Measurements from ENCODE around the gene CDH4.

Gene CDH4

DNA sequence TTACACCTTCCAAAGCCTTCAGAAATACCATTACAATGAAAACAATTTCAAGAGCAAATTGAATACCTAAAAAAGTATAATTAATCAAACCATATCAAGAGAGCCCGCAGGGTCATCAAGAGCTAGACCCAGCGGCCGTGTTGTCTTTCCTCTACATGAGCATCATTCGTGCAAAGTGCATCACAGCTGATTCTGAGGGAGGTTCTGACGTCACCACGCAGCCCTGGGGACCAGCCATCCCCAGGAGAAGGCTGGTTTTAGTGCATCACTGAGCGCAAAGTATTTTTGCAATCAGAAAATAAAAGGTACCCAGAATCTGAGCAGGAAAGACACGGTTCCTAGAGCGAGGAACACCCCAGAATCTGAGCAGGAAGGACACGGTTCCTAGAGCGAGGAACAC, 371.4 kb downstream of the CDH4 start:
- no peak for TF ChIP-seq FOXM1 (IDR thresholded peaks at IDR 0.05; ENCODE audit: borderline replicate concordance, low read depth)
- TF ChIP-seq EGR1 (IDR thresholded peaks at IDR 0.05) = no peak
- TF ChIP-seq TCF12 (IDR thresholded peaks at IDR 0.05; ENCODE audit: low read depth) = no peak
- TF ChIP-seq, protein P1, sequence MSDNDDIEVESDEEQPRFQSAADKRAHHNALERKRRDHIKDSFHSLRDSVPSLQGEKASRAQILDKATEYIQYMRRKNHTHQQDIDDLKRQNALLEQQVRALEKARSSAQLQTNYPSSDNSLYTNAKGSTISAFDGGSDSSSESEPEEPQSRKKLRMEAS (IDR thresholded peaks at IDR 0.05) = no peak

DNA sequence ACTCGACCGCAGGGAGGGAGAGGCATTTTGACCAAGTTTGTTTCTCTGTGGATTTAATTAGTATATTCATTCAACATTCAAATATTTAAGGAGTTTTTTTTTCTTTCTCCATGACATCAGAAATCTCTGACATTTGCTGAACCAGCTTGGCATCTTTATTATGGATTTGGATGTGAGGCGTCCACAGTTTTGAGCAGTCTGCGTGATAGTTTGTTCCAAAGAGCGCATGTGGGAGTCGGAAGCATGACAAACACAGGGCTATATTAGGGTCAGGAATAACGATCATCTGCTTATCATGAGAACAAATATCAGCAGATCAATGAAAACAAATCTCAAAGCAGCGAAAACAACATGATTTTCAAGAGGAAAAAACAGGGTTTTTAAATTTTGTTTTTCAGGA, 373.2 kb downstream of the CDH4 start:
- TF ChIP-seq, protein P2, sequence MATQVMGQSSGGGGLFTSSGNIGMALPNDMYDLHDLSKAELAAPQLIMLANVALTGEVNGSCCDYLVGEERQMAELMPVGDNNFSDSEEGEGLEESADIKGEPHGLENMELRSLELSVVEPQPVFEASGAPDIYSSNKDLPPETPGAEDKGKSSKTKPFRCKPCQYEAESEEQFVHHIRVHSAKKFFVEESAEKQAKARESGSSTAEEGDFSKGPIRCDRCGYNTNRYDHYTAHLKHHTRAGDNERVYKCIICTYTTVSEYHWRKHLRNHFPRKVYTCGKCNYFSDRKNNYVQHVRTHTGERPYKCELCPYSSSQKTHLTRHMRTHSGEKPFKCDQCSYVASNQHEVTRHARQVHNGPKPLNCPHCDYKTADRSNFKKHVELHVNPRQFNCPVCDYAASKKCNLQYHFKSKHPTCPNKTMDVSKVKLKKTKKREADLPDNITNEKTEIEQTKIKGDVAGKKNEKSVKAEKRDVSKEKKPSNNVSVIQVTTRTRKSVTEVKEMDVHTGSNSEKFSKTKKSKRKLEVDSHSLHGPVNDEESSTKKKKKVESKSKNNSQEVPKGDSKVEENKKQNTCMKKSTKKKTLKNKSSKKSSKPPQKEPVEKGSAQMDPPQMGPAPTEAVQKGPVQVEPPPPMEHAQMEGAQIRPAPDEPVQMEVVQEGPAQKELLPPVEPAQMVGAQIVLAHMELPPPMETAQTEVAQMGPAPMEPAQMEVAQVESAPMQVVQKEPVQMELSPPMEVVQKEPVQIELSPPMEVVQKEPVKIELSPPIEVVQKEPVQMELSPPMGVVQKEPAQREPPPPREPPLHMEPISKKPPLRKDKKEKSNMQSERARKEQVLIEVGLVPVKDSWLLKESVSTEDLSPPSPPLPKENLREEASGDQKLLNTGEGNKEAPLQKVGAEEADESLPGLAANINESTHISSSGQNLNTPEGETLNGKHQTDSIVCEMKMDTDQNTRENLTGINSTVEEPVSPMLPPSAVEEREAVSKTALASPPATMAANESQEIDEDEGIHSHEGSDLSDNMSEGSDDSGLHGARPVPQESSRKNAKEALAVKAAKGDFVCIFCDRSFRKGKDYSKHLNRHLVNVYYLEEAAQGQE (IDR thresholded peaks at IDR 0.05; ENCODE audit: low read depth) = no peak
- TF ChIP-seq CREB1 (IDR thresholded peaks at IDR 0.05; ENCODE audit: low read depth) (no peak), YY1 (IDR thresholded peaks at IDR 0.05; ENCODE audit: low read depth) (no peak), EGR1 (IDR thresholded peaks at IDR 0.05) (no peak), TAF1 (IDR thresholded peaks at IDR 0.05; ENCODE audit: low read depth) (no peak)

DNA sequence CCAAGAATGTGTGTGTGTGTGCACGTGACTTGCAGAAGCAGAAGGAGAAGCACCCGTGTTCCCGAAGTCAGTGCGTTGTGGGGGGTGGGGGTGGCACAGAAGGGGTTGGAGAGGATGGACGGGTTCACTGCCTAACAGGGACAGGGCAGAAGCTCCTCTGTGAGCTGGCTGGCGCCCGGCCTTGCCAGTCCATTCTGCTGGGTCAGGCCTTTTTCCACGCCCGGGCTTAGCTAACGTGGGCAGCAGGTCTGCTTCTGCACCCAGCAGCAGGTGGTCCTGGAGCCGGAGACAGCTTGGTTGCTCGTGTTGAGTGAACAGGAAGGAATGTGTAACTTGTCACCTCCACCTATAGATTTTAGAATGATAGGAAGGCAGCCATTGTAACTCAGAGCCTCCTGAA, 374.4 kb downstream of the CDH4 start:
- TF ChIP-seq, protein P2 (IDR thresholded peaks at IDR 0.05; ENCODE audit: low read depth) = no peak
- TF ChIP-seq TCF12 (IDR thresholded peaks at IDR 0.05; ENCODE audit: low read depth) = no peak
- TF ChIP-seq CEBPB (IDR thresholded peaks at IDR 0.05) = no peak
- no peak for TF ChIP-seq EGR1 (IDR thresholded peaks at IDR 0.05)

DNA sequence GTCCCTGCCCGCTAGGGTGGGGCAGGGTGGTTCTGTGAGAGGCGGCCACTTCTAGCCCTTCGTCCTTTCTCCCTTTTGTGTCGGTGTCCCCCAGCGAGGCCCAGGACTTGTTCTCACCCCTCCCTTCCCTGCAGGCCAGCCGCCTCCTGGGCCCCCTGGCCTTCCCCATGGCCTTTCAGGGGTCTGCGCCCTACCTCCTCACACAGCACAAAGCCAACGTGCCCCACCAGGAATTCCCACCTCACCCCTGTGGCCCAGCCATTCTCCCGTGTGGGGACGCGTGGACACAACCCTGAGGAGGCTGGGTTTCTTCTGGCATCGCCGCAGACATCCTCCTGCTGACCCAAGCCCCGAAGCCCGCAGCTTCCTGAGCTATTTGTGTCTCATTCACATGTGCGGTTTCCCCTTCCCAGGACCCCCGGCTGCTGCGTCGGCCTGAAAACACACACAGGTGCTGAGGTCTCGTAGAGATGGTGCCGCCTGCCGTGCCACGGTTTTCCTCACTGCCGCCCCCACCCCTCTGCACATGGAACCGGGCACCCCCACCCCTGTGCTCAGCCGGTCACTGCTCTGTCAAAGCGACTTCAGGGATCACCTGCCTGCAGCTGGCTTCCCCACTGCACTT, 375.8 kb downstream of the CDH4 start:
- TF ChIP-seq EGR1 (IDR thresholded peaks at IDR 0.05) (no peak), ZBTB7A (IDR thresholded peaks at IDR 0.05; ENCODE audit: low read depth) (no peak), NFIC (IDR thresholded peaks at IDR 0.05) (no peak), EP300 (IDR thresholded peaks at IDR 0.05; ENCODE audit: borderline replicate concordance) (no peak), TAF1 (IDR thresholded peaks at IDR 0.05; ENCODE audit: low read depth) (no peak), YY1 (IDR thresholded peaks at IDR 0.05; ENCODE audit: low read depth) (no peak), TCF12 (IDR thresholded peaks at IDR 0.05; ENCODE audit: low read depth) (no peak), FOXM1 (IDR thresholded peaks at IDR 0.05; ENCODE audit: borderline replicate concordance, low read depth) (no peak), CREB1 (IDR thresholded peaks at IDR 0.05; ENCODE audit: low read depth) (no peak), CEBPB (IDR thresholded peaks at IDR 0.05) (no peak), RAD21 (IDR thresholded peaks at IDR 0.05; ENCODE audit: low read depth) (no peak), TEAD4 (IDR thresholded peaks at IDR 0.05) (no peak)
- TF ChIP-seq, protein P2 (IDR thresholded peaks at IDR 0.05; ENCODE audit: low read depth) = no peak
- TF ChIP-seq, protein P1 (IDR thresholded peaks at IDR 0.05) = no peak
- TF ChIP-seq, protein P3, sequence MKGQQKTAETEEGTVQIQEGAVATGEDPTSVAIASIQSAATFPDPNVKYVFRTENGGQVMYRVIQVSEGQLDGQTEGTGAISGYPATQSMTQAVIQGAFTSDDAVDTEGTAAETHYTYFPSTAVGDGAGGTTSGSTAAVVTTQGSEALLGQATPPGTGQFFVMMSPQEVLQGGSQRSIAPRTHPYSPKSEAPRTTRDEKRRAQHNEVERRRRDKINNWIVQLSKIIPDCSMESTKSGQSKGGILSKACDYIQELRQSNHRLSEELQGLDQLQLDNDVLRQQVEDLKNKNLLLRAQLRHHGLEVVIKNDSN (IDR thresholded peaks at IDR 0.05) = no peak

DNA sequence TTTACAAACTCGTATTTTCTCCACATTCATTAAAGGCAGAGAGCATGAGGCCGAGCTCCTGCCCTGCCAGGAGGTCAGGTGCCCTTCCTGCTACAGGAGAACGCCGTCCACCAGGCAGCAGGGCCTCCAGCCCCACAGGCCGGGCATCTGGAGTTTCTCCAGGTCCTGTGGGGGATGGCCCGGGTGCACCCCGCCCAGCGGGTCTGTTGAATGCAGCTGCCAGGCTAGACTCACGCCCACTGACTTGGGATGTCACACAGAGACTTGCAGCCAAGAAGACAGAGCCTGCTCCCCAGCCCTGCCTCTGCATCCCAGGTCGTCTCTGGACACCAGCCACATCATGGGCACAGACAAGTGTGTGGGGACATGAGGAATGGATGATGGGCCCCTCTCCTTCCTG, 376.4 kb downstream of the CDH4 start:
- TF ChIP-seq ZBTB7A (IDR thresholded peaks at IDR 0.05; ENCODE audit: low read depth) (no peak), EP300 (IDR thresholded peaks at IDR 0.05; ENCODE audit: borderline replicate concordance) (no peak), CREB1 (IDR thresholded peaks at IDR 0.05; ENCODE audit: low read depth) (no peak), NFIC (IDR thresholded peaks at IDR 0.05) (no peak), TCF12 (IDR thresholded peaks at IDR 0.05; ENCODE audit: low read depth) (no peak), FOXM1 (IDR thresholded peaks at IDR 0.05; ENCODE audit: borderline replicate concordance, low read depth) (no peak), CEBPB (IDR thresholded peaks at IDR 0.05) (no peak), RAD21 (IDR thresholded peaks at IDR 0.05; ENCODE audit: low read depth) (no peak), TAF1 (IDR thresholded peaks at IDR 0.05; ENCODE audit: low read depth) (no peak), EGR1 (IDR thresholded peaks at IDR 0.05) (no peak), YY1 (IDR thresholded peaks at IDR 0.05; ENCODE audit: low read depth) (no peak), TEAD4 (IDR thresholded peaks at IDR 0.05) (no peak)
- TF ChIP-seq, protein P2 (IDR thresholded peaks at IDR 0.05; ENCODE audit: low read depth) = no peak
- TF ChIP-seq, protein P1 (IDR thresholded peaks at IDR 0.05) = no peak
- TF ChIP-seq, protein P3 (IDR thresholded peaks at IDR 0.05) = no peak

Measured in Ishikawa (cell line).